Omental fat pad (tissue), 4 donors: ENCODE results near the gene ARHGEF10L. TPM values are rescaled to one million over a fixed set of nuclear protein-coding genes. Genes with fewer than 3 reads are reported as not detected.

ENCODE experiments used
- ATAC-seq: fragments of 150-250 bp; one replicate; pipeline ENCODE4 v1.9.1; 2016; ENCODE audit warnings: mild to moderate bottlenecking, moderate library complexity; ENCODE audit not compliant: low FRiP score
- DNase-seq: peaks from one replicate; pipeline ENCODE4 v3.0.0-alpha.2; 2019; ENCODE audit warnings: low spot score
- total RNA-seq, 4 donors: library from RNA; depleted of rRNA; stranded (reverse); fragments of >200 nt; gene quantifications; one replicate each; pipeline ENCODE4 v1.1.0, GENCODE V29; 2016
- TF ChIP-seq, protein P1 (sequence below), 3 donors: fragments of 450-650 bp; IDR thresholded peaks; one replicate each; pipeline ENCODE4 v1.5.1; 2016 to 2017; ENCODE audit warnings: antibody characterized with exemption in 3 of 3, mild to moderate bottlenecking in 3 of 3, moderate library complexity in 2 of 3

The ARHGEF10L gene
- total RNA-seq, 4 donors from 2014 or later, result 17.3 to 59.0 (median 39.9) TPM

DNA sequence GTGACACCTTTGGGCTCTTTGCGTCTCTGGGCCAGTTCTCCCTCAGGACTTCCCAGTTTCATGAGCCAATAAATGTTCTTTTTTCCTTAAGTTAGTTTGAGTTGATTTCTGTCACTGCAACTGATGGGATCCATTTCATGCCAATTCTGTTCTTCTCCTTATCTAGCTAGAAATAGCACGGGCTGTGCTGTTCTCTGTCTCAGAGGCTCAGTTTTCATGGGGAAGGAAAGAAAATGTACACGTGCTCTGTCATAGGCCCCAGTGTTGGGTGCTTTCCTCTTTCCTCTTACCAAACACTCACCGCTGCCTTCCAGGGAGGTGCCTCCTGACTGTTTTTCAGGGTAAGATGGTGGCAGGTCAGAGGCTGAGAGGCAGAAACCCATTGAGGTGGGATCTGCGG, 172.4 kb downstream of the ARHGEF10L start:
- no peak for ATAC-seq
- TF ChIP-seq, protein P1, sequence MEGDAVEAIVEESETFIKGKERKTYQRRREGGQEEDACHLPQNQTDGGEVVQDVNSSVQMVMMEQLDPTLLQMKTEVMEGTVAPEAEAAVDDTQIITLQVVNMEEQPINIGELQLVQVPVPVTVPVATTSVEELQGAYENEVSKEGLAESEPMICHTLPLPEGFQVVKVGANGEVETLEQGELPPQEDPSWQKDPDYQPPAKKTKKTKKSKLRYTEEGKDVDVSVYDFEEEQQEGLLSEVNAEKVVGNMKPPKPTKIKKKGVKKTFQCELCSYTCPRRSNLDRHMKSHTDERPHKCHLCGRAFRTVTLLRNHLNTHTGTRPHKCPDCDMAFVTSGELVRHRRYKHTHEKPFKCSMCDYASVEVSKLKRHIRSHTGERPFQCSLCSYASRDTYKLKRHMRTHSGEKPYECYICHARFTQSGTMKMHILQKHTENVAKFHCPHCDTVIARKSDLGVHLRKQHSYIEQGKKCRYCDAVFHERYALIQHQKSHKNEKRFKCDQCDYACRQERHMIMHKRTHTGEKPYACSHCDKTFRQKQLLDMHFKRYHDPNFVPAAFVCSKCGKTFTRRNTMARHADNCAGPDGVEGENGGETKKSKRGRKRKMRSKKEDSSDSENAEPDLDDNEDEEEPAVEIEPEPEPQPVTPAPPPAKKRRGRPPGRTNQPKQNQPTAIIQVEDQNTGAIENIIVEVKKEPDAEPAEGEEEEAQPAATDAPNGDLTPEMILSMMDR (IDR thresholded peaks at IDR 0.05), result no peak
- DNase-seq, result no peak

DNA sequence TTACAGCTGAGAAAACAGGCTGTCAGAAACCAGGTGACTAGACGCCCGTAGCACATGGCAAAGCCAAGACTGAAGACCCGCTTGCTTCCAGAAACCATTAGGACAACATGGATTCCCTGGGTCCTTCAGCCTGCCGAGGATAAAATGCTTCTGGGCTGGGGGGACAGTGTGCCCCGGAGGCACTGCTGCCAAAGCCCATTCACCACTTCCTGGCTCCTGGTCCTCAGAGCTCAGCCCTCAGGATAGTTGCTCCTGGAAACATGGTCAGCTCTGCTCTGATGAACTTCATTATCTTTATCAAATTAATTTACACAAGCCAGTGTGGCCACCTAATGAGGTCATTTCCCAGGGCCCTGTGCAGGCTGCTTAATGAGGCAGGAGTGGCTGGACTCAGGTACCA, 174.5 kb downstream of the ARHGEF10L start:
- ATAC-seq (no peak), DNase-seq (no peak)
- TF ChIP-seq, protein P1 (IDR thresholded peaks at IDR 0.05), result no peak

DNA sequence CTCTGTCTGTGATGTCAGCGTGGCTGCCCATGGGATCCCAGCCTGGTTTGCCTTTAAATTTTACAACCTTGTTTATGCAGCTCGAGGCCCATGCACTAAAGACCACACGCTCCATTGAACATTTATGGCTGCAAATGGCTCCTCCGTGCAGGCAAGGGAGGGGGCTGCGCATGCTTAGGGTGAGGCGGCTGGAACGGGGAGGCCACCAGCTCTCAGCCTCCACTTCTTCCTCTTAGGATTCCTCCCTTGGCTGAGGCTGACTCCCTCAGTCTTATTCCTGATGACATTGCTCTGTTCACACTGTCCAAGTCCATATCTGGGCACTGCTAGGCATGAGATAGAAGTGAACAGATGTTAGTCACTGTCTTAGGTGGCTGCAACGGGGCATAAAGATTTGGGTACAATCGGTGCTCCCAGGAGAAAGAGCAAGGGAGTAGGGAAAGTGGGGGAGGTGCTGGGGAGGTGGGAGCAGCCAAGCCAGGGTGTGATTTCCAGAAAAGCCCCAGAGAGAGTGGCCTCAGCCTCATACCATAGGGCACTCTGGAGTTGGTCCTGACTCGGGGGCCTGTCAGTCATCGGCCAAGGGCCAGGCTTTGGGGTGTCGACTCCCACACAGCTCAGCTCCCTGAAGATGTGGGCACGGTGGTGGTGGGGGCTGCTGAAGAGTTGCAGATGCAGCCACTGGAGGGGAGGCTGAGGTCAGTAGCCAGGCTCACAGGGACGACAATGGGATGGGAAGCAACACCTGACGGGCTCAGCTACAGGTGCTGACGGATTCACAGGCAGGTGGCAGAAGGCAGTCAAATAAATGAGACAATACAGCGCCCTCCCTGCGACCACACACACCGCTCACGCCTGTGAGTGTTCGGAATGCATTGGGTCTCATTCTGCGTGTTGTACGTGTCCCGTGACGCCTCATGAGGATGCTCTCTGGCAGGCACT, 178.4 kb downstream of the ARHGEF10L start:
- DNase-seq (no peak), ATAC-seq (no peak)
- TF ChIP-seq, protein P1 (IDR thresholded peaks at IDR 0.05), result no peak

DNA sequence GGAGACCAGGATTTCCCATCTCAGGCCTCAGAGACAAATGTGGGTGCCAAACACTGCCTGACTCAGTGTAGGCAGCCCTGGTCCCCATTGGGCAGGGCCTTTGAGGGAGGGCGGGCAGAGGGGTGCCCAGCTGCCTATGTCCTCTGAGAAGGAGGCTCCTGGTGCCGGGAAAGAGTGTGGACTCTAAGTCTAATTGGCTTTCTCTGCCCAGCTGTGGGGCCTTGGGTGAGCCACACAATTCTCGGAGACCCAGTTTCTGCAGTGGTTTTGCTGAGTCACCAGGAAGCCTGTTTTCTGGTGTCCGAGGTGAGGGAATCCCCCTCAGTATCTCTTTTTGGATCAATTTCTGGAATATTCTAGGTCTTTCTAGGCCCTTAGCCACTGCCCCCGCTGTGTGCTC, 180.4 kb downstream of the ARHGEF10L start:
- ATAC-seq (no peak), DNase-seq (no peak)
- TF ChIP-seq, protein P1 (IDR thresholded peaks at IDR 0.05), result no peak

DNA sequence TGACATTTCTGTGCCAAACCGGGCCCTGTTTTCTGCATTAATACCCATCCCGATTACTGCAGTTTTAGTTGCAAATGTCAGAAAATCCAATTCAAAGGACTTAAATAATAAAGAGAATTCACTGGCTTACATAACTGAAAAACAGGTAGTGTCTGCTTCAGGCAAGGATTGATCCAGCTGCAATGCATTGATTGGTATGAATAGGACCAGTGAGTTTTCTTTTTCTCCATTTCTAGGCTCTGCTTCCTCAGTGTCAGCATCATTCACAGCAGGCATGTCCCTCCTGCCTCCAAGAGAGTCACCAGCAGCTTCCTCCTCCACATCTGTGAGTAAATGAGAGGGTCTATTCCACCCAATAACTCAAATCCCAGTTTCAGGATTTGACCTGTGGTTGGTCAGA, 181.9 kb downstream of the ARHGEF10L start:
- ATAC-seq (no peak), DNase-seq (no peak)
- TF ChIP-seq, protein P1 (IDR thresholded peaks at IDR 0.05), result no peak

DNA sequence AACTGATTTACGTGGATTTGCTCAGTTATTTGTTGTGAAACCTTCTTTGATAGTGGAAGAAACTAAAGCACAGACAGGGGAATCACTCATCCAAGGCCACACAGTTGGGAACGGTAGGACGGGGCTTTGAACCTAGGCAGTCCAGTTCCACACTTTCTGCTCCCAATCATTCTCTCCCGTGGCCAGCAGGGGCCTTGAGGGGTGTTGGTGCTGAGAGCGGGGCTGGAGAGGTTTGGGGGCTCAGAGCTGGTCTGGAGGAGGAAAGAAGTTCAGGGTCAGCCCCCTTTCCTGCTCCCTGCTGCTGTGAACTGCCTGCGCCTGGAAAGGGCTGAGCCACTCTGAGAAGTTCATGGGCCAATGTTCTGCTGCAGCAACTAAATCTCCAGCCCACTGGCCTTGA, 184.2 kb downstream of the ARHGEF10L start:
- DNase-seq, result no peak
- no peak for ATAC-seq
- TF ChIP-seq, protein P1 (IDR thresholded peaks at IDR 0.05), result no peak

DNA sequence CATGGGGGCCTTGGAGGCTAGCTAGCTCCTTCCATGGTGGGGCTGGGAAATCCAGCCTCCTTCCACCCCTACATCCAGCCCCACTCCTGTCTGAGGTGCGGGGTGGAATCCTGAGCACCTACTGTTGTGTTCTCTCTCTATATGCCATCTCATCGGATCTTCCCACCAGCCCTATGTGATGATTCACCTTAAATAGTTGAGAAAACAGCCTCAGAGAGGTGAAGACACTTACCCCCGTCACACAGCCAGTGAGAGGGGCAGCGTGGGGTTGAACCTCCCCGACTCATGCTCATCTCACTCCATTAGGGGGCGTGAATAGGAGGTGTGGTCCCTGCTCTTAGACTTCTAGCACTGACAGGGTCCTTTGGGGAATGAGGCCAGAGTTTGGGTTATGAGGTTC, 184.7 kb downstream of the ARHGEF10L start:
- TF ChIP-seq, protein P1 (IDR thresholded peaks at IDR 0.05), result no peak
- ATAC-seq (no peak), DNase-seq (no peak)
